HFFc6 (cell line): ENCODE results near the gene FRY. TPM values are rescaled to one million over a fixed set of nuclear protein-coding genes. Genes with fewer than 3 reads are reported as not detected.

Source experiments
- DNase-seq: peaks from one replicate; pipeline ENCODE4 v3.0.0-alpha.2; 2018
- H3K27ac Mint-ChIP-seq: 2 replicates; pipeline ENCODE4 v1.8.0; 2020; ENCODE audit warnings: mild to moderate bottlenecking, mixed read lengths
- H3K27me3 Mint-ChIP-seq: 2 replicates; pipeline ENCODE4 v1.8.0; 2021; ENCODE audit warnings: mild to moderate bottlenecking, moderate library complexity, mixed read lengths; ENCODE audit not compliant: insufficient read depth
- H3K36me3 Mint-ChIP-seq: 2 replicates; pipeline ENCODE4 v1.8.0; 2021; ENCODE audit warnings: low read depth, mixed read lengths
- H3K4me1 Mint-ChIP-seq: 2 replicates; pipeline ENCODE4 v1.8.0; 2020; ENCODE audit warnings: low read depth, mixed read lengths
- H3K4me3 Mint-ChIP-seq: 2 replicates; pipeline ENCODE4 v1.8.0; 2020; ENCODE audit warnings: mild to moderate bottlenecking, moderate library complexity, mixed read lengths
- H3K9me3 Mint-ChIP-seq: 2 replicates; pipeline ENCODE4 v1.8.0; 2020; ENCODE audit warnings: mild to moderate bottlenecking, mixed read lengths
- total RNA-seq, 6 experiments: library from RNA; stranded (reverse); fragmentation: NEBNext Ultra II Directional; extraction: Animal tissue kit (Norgen Biotek cat#: 25700); gene quantifications; 2 replicates in 1 of 6; 3 replicates in 5 of 6; pipeline ENCODE4 v1.2.3, GENCODE V29; 2021
- TF ChIP-seq, protein P1 (sequence below): fragments of 200-600 bp; sonication (generic); IDR thresholded peaks from 2 replicates; pipeline ENCODE4 v1.5.0; 2021; ENCODE audit warnings: antibody characterized with exemption, mild to moderate bottlenecking

The FRY gene
- total RNA-seq, 6 experiments from 2014 or later, result 12.3 to 19.2 (median 13.8) TPM

DNA sequence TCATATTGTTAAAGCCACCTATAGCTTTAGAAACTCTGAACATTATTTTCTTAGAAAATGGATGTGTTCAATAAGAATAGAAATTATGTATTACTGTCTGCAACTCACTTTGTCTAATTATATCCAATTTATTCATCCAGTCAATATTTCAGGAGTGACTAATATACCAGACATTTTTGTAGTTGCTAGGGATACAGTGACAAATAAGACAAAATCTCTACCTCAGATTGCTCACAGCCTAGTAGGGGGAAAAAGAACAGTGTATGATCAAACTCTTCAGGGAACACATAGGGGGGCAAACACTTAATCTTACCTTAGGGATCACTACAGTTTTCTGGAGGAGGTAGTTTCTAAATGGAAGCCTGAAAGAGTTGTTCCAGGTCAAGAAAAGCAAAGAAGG lies 292.3 kb downstream of the FRY start:
- Mint-ChIP-seq H3K4me3 (peak overlapping the region; percentile 41), H3K27me3 (no peaks in the 10 kb centered on the region), H3K4me1 (peaks cover 17% of the 10 kb centered on the region), H3K9me3 (no peaks in the 10 kb centered on the region), H3K36me3 (peaks cover 9% of the 10 kb centered on the region; the same call in 1 of the 2 replicates), H3K27ac (peak overlapping the region; percentile 98)
- peak; percentile 78 for DNase-seq
- TF ChIP-seq, protein P1, sequence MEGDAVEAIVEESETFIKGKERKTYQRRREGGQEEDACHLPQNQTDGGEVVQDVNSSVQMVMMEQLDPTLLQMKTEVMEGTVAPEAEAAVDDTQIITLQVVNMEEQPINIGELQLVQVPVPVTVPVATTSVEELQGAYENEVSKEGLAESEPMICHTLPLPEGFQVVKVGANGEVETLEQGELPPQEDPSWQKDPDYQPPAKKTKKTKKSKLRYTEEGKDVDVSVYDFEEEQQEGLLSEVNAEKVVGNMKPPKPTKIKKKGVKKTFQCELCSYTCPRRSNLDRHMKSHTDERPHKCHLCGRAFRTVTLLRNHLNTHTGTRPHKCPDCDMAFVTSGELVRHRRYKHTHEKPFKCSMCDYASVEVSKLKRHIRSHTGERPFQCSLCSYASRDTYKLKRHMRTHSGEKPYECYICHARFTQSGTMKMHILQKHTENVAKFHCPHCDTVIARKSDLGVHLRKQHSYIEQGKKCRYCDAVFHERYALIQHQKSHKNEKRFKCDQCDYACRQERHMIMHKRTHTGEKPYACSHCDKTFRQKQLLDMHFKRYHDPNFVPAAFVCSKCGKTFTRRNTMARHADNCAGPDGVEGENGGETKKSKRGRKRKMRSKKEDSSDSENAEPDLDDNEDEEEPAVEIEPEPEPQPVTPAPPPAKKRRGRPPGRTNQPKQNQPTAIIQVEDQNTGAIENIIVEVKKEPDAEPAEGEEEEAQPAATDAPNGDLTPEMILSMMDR, result no peak

DNA sequence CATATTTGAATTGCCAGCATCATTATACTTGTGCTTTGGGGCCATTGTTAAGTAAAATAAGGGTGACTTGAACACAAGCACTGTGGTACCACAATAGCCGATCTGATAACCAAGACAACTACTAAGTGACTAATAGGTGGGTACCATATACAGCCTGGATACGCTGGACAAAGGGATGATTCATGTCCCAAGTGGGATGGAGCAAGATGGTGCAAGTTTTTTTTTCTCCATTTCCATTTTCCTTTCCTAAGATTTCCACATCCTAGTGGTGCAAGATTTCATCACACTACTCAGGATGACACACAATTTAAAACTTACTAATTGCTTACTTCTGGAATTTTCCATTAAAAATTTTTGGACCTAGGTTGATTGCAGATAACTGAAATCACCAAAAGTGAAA lies 298.9 kb downstream of the FRY start:
- peak overlapping the region; percentile 17; the same call in 1 of the 2 replicates for H3K4me3 Mint-ChIP-seq
- peak overlapping the region; percentile 83 for H3K27ac Mint-ChIP-seq
- H3K4me1 Mint-ChIP-seq, result peaks cover 18% of the 10 kb centered on the region

DNA sequence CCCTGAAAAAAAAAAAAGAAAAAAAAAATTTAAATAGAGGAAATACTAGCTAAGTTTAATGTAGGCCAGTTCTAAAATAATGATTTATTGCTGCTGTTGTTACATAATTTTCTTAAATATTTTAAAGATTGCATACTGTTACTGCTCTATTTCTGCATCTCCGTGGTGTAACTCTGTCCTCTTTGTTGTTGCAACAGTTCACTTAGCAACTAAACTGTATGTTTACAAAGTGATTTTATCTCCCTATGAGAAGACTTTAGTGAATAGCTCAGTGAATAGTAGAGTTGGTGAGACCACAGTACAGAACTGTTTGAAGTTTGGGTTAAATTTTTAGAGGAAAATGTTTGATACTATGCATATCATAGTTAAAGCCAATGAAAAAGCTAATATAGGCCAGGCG lies 303.1 kb downstream of the FRY start:
- H3K27me3 Mint-ChIP-seq, result no peaks in the 10 kb centered on the region

More for the DNA sequence above, 298.9 kb downstream of the FRY start:
- no peaks in the 10 kb centered on the region for H3K27me3 Mint-ChIP-seq
- peaks cover 28% of the 10 kb centered on the region for H3K36me3 Mint-ChIP-seq
- TF ChIP-seq, protein P1, result no peak
- H3K9me3 Mint-ChIP-seq, result no peaks in the 10 kb centered on the region
- DNase-seq, result peak; percentile 67

DNA sequence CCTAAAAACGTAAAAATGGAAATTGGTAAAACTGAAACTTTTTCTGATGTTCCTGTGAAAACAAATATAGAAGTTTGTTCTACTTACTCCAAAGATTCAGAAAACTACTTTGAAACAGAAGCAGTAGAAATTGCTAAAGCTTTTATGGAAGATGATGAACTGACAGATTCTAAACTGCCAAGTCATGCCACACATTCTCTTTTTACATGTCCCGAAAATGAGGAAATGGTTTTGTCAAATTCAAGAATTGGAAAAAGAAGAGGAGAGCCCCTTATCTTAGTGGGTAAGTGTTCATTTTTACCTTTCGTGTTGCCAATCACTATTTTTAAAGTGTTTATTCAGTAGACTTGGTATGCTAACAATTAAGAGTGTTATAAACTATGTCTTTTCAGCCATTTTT lies 309.3 kb downstream of the FRY start:
- H3K4me3 Mint-ChIP-seq, result no peak overlapping the region
- peaks cover 6% of the 10 kb centered on the region; the same call in 1 of the 2 replicates for H3K4me1 Mint-ChIP-seq
- no peak for DNase-seq
- peaks cover 22% of the 10 kb centered on the region for H3K36me3 Mint-ChIP-seq
- TF ChIP-seq, protein P1, result no peak
- no peak overlapping the region for H3K27ac Mint-ChIP-seq
- no peaks in the 10 kb centered on the region for H3K9me3 Mint-ChIP-seq
- H3K27me3 Mint-ChIP-seq, result no peaks in the 10 kb centered on the region

More for the DNA sequence above, 303.1 kb downstream of the FRY start:
- H3K27ac Mint-ChIP-seq, result no peak overlapping the region; the same call in 1 of the 2 replicates
- no peak overlapping the region for H3K4me3 Mint-ChIP-seq
- H3K4me1 Mint-ChIP-seq, result peaks cover 18% of the 10 kb centered on the region
- TF ChIP-seq, protein P1, result no peak
- H3K9me3 Mint-ChIP-seq, result no peaks in the 10 kb centered on the region
- DNase-seq, result peak; percentile 32
- peaks cover 41% of the 10 kb centered on the region for H3K36me3 Mint-ChIP-seq

DNA sequence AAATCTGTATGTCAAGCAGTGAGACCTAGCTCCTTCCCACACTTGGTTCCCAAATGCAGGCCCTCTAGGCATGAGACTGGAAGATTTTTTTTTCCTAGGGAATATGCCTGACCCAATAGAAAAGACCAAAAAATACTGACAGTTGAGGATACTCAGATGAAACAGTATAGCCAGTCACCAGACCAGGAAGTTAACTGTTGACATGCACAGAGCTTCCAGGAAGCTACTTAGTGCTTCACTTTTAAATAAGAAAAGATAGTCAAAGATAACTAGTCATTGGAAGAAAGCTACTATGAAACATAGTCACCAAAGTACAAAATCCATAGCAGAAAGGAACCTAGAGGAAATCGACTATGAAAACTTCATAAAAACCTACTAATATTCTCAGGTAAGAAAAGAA lies 316.1 kb downstream of the FRY start:
- TF ChIP-seq, protein P1, result no peak
- H3K27me3 Mint-ChIP-seq, result no peaks in the 10 kb centered on the region

More for the DNA sequence above, 316.1 kb downstream of the FRY start:
- Mint-ChIP-seq H3K27ac (no peak overlapping the region), H3K4me1 (peaks cover 6% of the 10 kb centered on the region; the same call in 1 of the 2 replicates), H3K9me3 (no peaks in the 10 kb centered on the region), H3K36me3 (peaks cover 21% of the 10 kb centered on the region), H3K4me3 (no peak overlapping the region)
- no peak for DNase-seq
